Measurements from ENCODE around the gene FBXL20.

FBXL20 gene

DNA sequence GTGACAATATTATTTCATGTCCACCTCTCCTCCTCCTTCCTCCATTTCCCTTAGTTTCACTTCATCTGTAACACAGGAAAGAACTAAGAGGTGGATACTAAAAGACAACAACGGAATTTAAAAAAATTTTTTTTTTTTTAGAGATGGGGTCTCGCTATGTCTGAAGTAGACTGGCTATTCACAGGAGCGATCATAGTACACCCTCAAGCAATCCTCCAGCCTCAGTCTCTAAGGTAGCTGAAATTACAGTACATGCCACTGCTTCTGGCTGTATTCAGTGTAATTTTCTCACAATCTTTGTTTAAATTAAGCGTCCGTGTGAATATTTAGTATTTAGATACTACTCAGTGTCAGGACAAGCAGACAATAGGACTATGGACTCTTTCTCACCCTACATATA, 35.6 kb downstream of the FBXL20 start:
- no peaks in the 10 kb centered on the region for H3K27me3 ChIP-seq
- H3K9me3 ChIP-seq: no peaks in the 10 kb centered on the region
- peak overlapping the region; percentile 60 to 62 for H3K27ac ChIP-seq
- no peak overlapping the region for H3K4me3 ChIP-seq
- H3K36me3 ChIP-seq: no peaks in the 10 kb centered on the region
- DNase-seq: no peak
- TF ChIP-seq, protein P1, sequence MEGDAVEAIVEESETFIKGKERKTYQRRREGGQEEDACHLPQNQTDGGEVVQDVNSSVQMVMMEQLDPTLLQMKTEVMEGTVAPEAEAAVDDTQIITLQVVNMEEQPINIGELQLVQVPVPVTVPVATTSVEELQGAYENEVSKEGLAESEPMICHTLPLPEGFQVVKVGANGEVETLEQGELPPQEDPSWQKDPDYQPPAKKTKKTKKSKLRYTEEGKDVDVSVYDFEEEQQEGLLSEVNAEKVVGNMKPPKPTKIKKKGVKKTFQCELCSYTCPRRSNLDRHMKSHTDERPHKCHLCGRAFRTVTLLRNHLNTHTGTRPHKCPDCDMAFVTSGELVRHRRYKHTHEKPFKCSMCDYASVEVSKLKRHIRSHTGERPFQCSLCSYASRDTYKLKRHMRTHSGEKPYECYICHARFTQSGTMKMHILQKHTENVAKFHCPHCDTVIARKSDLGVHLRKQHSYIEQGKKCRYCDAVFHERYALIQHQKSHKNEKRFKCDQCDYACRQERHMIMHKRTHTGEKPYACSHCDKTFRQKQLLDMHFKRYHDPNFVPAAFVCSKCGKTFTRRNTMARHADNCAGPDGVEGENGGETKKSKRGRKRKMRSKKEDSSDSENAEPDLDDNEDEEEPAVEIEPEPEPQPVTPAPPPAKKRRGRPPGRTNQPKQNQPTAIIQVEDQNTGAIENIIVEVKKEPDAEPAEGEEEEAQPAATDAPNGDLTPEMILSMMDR (IDR thresholded peaks at IDR 0.05): no peak
- intact Hi-C loops (cut with DNase I; ENCODE audit: low total_unique reads): no loop called here
- H3K4me1 ChIP-seq: peaks cover 0 to 40% (median 23%) of the 10 kb centered on the region in 4 donors

- DNase-seq: no peak
- intact Hi-C loops (cut with DNase I; ENCODE audit: low total_unique reads): no loop called here
- Histone ChIP-seq H3K27me3 (no peaks in the 10 kb centered on the region), H3K27ac (peak overlapping the region; percentile 60 to 62), H3K9me3 (no peaks in the 10 kb centered on the region), H3K4me3 (no peak overlapping the region), H3K4me1 (peaks cover 0 to 46% (median 23%) of the 10 kb centered on the region in 4 donors), H3K36me3 (no peaks in the 10 kb centered on the region)
- TF ChIP-seq, protein P1 (IDR thresholded peaks at IDR 0.05): no peak
Measured at GRCh38 chr17:39365242-39365641, 36.2 kb downstream of the FBXL20 start.

DNA sequence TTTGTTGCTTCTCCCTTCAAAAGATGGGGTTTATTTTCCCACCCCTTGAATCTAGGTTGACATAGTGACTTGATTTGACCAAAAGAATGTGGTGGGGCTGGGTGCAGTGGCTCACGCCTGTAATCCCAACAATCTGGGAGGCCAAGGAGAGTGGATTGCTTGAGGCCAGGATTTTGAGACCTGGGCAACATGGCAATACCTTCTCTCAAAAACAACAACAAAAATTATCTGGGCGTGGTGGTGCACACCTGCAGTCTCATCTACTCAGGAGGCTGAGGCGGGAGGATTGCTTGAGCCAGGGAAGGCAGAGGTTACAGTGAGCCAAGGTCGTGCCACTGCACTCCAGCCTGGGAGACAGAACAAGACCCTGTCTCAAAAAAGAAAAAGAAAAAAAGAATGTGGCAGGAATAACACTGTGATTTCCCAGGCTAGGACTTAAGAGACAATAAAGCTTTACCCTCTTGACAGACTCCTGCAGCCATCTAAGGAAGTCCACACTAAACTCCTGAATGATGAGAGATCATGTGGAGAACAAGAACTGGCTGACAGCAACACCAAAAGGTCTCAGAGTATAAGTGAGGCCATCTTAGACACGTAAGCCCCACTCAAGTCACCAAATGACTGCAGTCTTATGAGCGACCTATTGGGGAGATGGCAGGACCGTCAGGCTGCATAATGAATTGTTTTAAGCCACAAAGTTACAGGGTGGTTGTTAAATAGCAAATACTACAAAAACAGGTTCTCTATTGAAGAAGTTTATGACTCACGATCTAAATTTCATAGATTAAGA, 37.0 kb downstream of the FBXL20 start:
- intact Hi-C loops (cut with DNase I; ENCODE audit: low total_unique reads): no loop called here
- Histone ChIP-seq H3K9me3 (no peaks in the 10 kb centered on the region), H3K36me3 (no peaks in the 10 kb centered on the region), H3K4me1 (peaks cover 0 to 46% (median 23%) of the 10 kb centered on the region in 4 donors), H3K27ac (peak overlapping the region; percentile 60 to 62), H3K27me3 (no peaks in the 10 kb centered on the region), H3K4me3 (no peak overlapping the region)
- no peak for DNase-seq
- TF ChIP-seq, protein P1 (IDR thresholded peaks at IDR 0.05): no peak

- Histone ChIP-seq H3K36me3 (no peaks in the 10 kb centered on the region), H3K27me3 (no peaks in the 10 kb centered on the region), H3K27ac (no peak overlapping the region), H3K4me3 (no peak overlapping the region), H3K4me1 (peaks cover 0 to 48% (median 21%) of the 10 kb centered on the region in 4 donors), H3K9me3 (no peaks in the 10 kb centered on the region)
- TF ChIP-seq, protein P1 (IDR thresholded peaks at IDR 0.05): no peak
- no peak for DNase-seq
- intact Hi-C loops (cut with DNase I; ENCODE audit: low total_unique reads): no loop called here
Measured at GRCh38 chr17:39361064-39361463, 40.4 kb downstream of the FBXL20 start.

DNA sequence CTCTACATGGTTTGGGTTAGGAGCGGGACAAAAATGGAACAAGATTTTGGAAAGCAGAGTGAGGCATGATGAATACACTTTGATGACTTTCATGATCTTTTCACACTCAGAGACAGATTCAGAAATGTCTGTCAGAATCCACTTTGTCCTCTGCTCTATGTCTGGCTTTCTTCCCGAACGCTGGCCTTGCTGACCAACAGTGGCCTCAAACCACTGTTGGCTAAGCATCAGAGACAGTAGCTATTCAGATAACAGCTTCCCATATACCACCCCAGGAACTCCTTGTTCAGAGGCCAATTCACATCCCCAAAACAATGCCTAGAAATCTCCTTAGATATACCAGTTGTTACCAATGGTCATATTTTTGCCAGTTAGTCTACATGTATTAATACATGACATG, 40.9 kb downstream of the FBXL20 start:
- H3K27ac ChIP-seq: no peak overlapping the region
- H3K27me3 ChIP-seq: no peaks in the 10 kb centered on the region
- no peaks in the 10 kb centered on the region for H3K36me3 ChIP-seq
- peaks cover 0 to 43% (median 15%) of the 10 kb centered on the region in 4 donors for H3K4me1 ChIP-seq
- TF ChIP-seq, protein P1 (IDR thresholded peaks at IDR 0.05): no peak
- no peaks in the 10 kb centered on the region for H3K9me3 ChIP-seq
- no peak overlapping the region for H3K4me3 ChIP-seq
- no peak for DNase-seq
- intact Hi-C loops (cut with DNase I; ENCODE audit: low total_unique reads): no loop called here
